HEK293T (cell line): Measurements from ENCODE around the gene NSMCE4A.
"Not testable (repeated sequence)": the region's sequence is repeated elsewhere in the genome, so short reads cannot be mapped to it uniquely, and the experiment has no call there.

Source experiments
- CTCF ChIA-PET: fragments of 350-600 bp; formaldehyde crosslinking; extraction: SDS; loops from one replicate; lab custom pipeline; 2021; ENCODE audit warnings: antibody characterized with exemption, inconsistent platforms; lab: Yijun Ruan, JAX
- POLR2A ChIA-PET: fragments of 350-600 bp; formaldehyde crosslinking; extraction: SDS; loops from one replicate; lab custom pipeline; 2020; ENCODE audit warnings: antibody characterized with exemption, inconsistent platforms; lab: Yijun Ruan, JAX
- DNase-seq: peaks from one replicate; pipeline ENCODE4 v3.0.0; 2012; ENCODE audit warnings: mixed read lengths; ENCODE audit errors: extremely low spot score
- ARNT ChIP-seq: fragments of 450-650 bp; IDR thresholded peaks from 2 replicates; pipeline ENCODE4 v1.6.1; 2017; ENCODE audit warnings: mild to moderate bottlenecking
- BHLHE40 ChIP-seq: fragments of 450-650 bp; IDR thresholded peaks from 2 replicates; pipeline ENCODE4 v1.6.1; 2016; ENCODE audit warnings: mild to moderate bottlenecking, moderate library complexity, borderline replicate concordance
- CTBP1 ChIP-seq: fragments of 450-650 bp; IDR thresholded peaks from 2 replicates; pipeline ENCODE4 v1.6.1; 2016; ENCODE audit warnings: borderline replicate concordance
- ELF4 ChIP-seq: fragments of 450-650 bp; IDR thresholded peaks from 2 replicates; pipeline ENCODE4 v1.6.1; 2017; ENCODE audit warnings: antibody characterized with exemption
- FOXA1 ChIP-seq: fragments of 450-650 bp; IDR thresholded peaks from 2 replicates; pipeline ENCODE4 v1.6.1; 2016; ENCODE audit warnings: mild to moderate bottlenecking
- FOXK2 ChIP-seq: fragments of 450-650 bp; IDR thresholded peaks from 2 replicates; pipeline ENCODE4 v1.6.1; 2016; ENCODE audit warnings: mild to moderate bottlenecking
- FOXM1 ChIP-seq: fragments of 450-650 bp; IDR thresholded peaks from 2 replicates; pipeline ENCODE4 v1.6.1; 2017; ENCODE audit warnings: mild to moderate bottlenecking, borderline replicate concordance
- HDGF ChIP-seq: fragments of 450-650 bp; IDR thresholded peaks from 2 replicates; pipeline ENCODE4 v1.6.1; 2017; ENCODE audit warnings: antibody characterized with exemption, borderline replicate concordance
- L3MBTL2 ChIP-seq: fragments of 450-650 bp; conservative IDR thresholded peaks from 2 replicates; pipeline ENCODE4 v1.6.1; 2016; ENCODE audit warnings: mild to moderate bottlenecking
- LEF1 ChIP-seq: fragments of 450-650 bp; IDR thresholded peaks from 2 replicates; pipeline ENCODE4 v1.6.1; 2017; ENCODE audit warnings: mild to moderate bottlenecking, borderline replicate concordance
- NFRKB ChIP-seq: fragments of 450-650 bp; IDR thresholded peaks from 2 replicates; pipeline ENCODE4 v1.6.1; 2016; ENCODE audit warnings: mild to moderate bottlenecking, moderate library complexity
- SP1 ChIP-seq: fragments of 450-650 bp; IDR thresholded peaks from 2 replicates; pipeline ENCODE4 v1.6.1; 2017
- SUZ12 ChIP-seq: fragments of 450-650 bp; IDR thresholded peaks from 2 replicates; pipeline ENCODE4 v1.6.1; 2016; ENCODE audit warnings: mild to moderate bottlenecking
- TARDBP ChIP-seq: fragments of 450-650 bp; IDR thresholded peaks from 2 replicates; pipeline ENCODE4 v1.6.1; 2016
- ZNF384 ChIP-seq: fragments of 450-650 bp; IDR thresholded peaks from 2 replicates; pipeline ENCODE4 v1.6.1; 2016
- TF ChIP-seq, protein P1 (sequence below): fragments of 450-650 bp; IDR thresholded peaks from 2 replicates; pipeline ENCODE4 v1.6.1; 2016

Gene NSMCE4A

DNA sequence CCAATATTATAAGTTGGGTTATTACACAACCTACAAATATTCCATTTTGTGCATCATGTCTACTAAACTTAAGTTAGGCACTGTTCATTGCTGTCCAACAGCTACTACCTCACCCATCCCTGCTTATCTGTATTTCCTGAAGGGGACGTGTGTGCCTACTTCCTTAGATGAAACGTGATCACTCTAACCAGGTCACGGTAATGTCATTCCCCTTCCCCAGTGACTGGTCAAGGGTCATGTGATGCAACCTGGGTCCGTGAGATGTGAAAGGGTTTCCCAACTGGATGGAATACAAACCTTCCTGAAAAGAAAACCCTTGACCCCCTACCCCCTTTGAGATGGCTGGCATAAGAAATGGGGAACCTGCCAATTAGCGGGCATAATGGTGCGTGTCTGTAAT, 1.6 kb upstream of the NSMCE4A start:
- TF ChIP-seq FOXM1, result no peak
- TF ChIP-seq SP1, result no peak
- TF ChIP-seq BHLHE40, result no peak
- no peak for TF ChIP-seq FOXA1
- TF ChIP-seq LEF1, result no peak
- TF ChIP-seq SUZ12, result no peak
- no peak for TF ChIP-seq ARNT
- TF ChIP-seq, protein P1, sequence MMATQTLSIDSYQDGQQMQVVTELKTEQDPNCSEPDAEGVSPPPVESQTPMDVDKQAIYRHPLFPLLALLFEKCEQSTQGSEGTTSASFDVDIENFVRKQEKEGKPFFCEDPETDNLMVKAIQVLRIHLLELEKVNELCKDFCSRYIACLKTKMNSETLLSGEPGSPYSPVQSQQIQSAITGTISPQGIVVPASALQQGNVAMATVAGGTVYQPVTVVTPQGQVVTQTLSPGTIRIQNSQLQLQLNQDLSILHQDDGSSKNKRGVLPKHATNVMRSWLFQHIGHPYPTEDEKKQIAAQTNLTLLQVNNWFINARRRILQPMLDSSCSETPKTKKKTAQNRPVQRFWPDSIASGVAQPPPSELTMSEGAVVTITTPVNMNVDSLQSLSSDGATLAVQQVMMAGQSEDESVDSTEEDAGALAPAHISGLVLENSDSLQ, result no peak
- no peak for TF ChIP-seq L3MBTL2
- no peak for TF ChIP-seq ELF4
- no peak for TF ChIP-seq HDGF
- TF ChIP-seq FOXK2, result no peak
- TF ChIP-seq CTBP1, result no peak
- TF ChIP-seq NFRKB, result no peak
- TF ChIP-seq ZNF384, result no peak
- no peak for TF ChIP-seq TARDBP
- CTCF ChIA-PET, result interaction anchor here (1.2 kb wide), 1 partner anchor 164 kb away, joined by 3 read pairs; no protein-coding TSS in a partner anchor
- POLR2A ChIA-PET, result no interaction called here
- no peak for DNase-seq

DNA sequence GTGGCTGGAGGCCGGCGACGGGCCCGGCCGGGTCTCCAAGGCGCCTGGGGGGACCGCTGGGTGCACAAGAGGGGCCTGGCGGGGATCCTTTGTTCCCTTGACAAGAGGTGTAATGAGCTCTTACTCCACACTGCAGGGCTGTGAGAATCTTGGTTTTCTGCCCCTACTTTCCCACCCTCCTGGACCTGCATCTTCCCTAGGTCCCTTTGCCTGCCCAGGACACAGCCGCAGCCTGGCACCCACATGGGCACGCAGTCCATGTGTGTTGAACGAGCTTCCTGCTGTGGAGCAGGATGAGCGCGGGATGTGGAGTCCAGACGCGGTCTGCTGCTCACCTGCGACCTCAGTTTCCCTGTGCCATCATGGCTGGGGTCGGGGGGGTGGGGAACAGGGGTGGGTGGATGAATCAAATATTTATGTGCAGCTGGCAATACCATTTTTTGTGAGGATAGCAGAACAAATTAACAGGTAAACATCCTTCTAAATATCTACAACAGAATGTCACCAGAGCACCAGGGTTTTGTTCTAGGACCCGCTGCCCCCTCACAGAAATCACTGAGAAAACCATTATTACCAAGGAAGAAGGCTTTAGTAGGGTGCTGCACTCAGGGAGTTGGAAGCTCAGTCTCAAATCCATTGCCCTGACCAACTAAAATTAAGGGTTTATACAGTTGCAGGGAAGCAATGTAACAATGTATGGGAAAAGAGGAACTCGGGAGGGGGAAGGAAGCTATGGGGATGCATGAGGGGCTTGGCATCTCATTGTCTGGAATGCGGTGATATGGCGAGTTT, 474 bp upstream of the NSMCE4A start:
- no peak for DNase-seq
- TF ChIP-seq L3MBTL2, result no peak
- TF ChIP-seq BHLHE40, result no peak
- TF ChIP-seq TARDBP, result no peak
- TF ChIP-seq SUZ12, result no peak
- no peak for TF ChIP-seq NFRKB
- TF ChIP-seq ARNT, result no peak
- TF ChIP-seq FOXM1, result peak; percentile 33; the same call in 1 of the 2 replicates
- TF ChIP-seq ELF4, result no peak
- POLR2A ChIA-PET, result interaction anchor here (1.2 to 2.9 kb wide), 3 partner anchors 22 to 48 kb away, joined by 3 to 11 read pairs (median 8); partner anchors contain the start of gene ATE1
- CTCF ChIA-PET, result interaction anchor here (1.1 kb wide), 1 partner anchor 67 kb away, joined by 3 read pairs; no protein-coding TSS in a partner anchor

DNA sequence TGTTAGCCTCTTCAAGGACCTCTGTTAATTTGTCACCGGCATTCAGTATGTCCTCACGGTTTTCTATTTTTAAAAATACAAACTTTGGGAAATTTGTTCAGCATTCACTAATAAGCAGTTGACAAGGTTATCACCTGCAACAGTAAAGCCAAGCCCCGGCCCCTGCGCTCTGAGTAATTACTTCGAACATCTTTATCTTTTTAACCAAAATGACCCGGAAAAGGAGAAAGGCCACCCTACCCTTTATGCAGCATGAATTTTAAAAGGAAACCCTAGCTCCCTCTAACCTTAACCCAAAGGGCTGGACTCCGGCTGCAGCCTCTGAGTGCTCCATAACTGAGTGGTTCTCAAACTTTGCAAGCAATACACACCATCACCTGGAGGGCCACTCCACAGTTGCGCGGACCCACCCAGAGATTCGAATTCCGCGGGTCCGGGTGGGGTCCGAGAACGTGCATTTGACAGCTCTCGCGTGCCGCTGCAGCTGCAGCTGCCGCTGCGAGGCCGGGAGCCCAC, 940 bp downstream of the NSMCE4A start:
- no peak for DNase-seq
- ChIA-PET CTCF (no interaction called here), POLR2A (interaction anchor here (0.8 to 2.9 kb wide), 9 partner anchors 13 to 141 kb away, joined by 3 to 11 read pairs (median 3); partner anchors contain the start of gene ATE1)
- TF ChIP-seq ELF4 (no peak), FOXM1 (no peak)

DNA sequence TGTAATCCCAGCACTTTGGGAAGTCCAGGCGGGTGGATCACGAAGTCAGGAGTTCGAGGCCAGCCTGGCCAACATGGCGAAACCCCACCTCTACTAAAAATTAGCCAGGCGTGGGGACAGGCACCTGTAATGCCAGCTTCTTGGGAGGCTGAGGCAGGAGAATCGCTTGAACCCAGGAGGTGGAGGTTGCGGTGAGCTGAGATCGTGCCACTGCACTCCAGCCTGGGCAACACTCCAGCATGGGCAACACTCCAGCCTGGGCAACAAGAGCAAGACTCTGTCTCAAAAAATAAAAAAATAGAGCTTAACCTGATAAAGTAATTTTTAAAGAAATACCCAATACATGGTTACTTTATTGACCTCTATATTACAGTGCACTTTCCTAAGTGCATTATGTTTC, 5.9 kb downstream of the NSMCE4A start:
- POLR2A ChIA-PET, result not testable (repeated sequence)

DNA sequence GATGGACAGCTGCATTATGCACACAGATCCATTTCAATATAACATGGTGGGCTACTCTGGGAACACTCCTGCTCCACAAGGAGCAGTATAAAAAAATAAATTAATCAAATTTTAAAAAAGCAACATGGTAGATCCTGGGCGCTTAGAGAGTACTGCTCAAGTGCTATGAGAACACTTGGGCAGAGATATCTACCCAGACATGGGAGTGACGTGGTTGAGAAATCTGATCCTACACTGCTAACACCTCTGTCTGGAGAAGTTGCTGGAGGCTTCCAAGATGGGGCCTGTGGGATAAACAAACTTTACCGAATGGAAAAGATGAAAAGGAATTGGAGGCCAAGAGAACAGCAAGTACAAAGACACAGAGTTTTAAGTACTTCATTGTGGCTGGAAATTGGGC, 9.0 kb downstream of the NSMCE4A start:
- DNase-seq, result no peak
- TF ChIP-seq FOXA1 (no peak), LEF1 (no peak), NFRKB (no peak), ZNF384 (no peak), TARDBP (no peak), FOXM1 (no peak), HDGF (no peak), SP1 (no peak), SUZ12 (no peak), ARNT (no peak), L3MBTL2 (no peak)
- TF ChIP-seq, protein P1, result no peak
- ChIA-PET CTCF (no interaction called here), POLR2A (no interaction called here)

More for the DNA sequence above, 5.9 kb downstream of the NSMCE4A start:
- CTCF ChIA-PET, DNase-seq: not testable (repeated sequence)

DNA sequence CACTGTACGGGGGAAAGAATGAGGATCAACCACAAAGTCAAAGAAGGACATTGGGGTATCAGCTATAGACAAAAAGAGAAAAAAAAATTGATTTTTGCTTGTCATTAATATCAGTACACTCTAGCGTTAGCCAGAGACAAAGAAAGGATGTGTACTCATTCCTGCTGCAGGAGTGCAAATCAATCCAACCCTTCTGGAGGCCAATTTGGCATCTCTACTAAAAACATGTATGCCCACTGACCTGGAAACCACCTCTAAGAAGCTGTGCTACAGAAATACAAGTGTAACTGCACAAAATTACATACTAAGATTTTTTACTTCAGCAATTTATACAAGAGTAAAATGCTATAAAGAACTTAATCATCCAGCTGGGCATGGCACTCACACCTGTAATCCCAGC, 13.6 kb downstream of the NSMCE4A start:
- ChIA-PET CTCF (no interaction called here), POLR2A (interaction anchor here (1.5 kb wide), 1 partner anchor 13 kb away, joined by 4 read pairs; no protein-coding TSS in a partner anchor)
- DNase-seq, result no peak
- TF ChIP-seq ELF4, result no peak
- TF ChIP-seq HDGF, result no peak
- no peak for TF ChIP-seq FOXK2
- TF ChIP-seq SUZ12, result no peak
- no peak for TF ChIP-seq BHLHE40
- no peak for TF ChIP-seq ZNF384
- TF ChIP-seq TARDBP, result no peak
- no peak for TF ChIP-seq L3MBTL2
- TF ChIP-seq CTBP1, result no peak
- TF ChIP-seq FOXA1, result no peak

DNA sequence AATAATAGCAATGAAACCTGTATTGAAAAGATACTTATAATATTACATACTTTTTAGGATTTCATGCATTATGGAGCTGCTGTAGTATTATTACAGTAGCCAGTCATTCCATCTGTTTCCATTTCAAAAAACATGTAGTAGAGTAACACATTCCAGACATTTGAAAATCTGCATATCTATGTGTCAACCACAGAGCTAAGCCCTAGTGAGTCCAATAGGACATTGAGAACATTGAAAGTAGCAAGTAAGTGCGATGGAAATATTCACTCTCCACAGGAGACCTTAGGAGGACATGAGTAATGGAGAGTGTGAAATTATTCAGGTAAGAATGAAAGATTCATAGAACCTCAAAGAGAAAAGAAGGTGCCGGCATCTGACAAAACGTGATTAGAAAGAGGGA, 15.3 kb downstream of the NSMCE4A start:
- POLR2A ChIA-PET, result no interaction called here
- TF ChIP-seq BHLHE40 (no peak), TARDBP (no peak), NFRKB (no peak), CTBP1 (no peak), HDGF (no peak), FOXM1 (no peak), ZNF384 (no peak), SUZ12 (no peak), L3MBTL2 (no peak), LEF1 (no peak), ELF4 (no peak), FOXK2 (no peak)
- TF ChIP-seq, protein P1, result no peak
- CTCF ChIA-PET, result no interaction called here
- no peak for DNase-seq
